RCC 7860 (cell line): ENCODE results near the gene SFMBT2.

Experiments used
- DNase-seq: peaks from one replicate; pipeline ENCODE4 v3.0.0-alpha.2; 2015; ENCODE audit warnings: low spot score
- FAIRE-seq: peaks from 2 replicates; lab custom pipeline; 2012; peaks lifted over from hg19 to GRCh38; lab: Jason Lieb, UNC

SFMBT2 gene

DNA sequence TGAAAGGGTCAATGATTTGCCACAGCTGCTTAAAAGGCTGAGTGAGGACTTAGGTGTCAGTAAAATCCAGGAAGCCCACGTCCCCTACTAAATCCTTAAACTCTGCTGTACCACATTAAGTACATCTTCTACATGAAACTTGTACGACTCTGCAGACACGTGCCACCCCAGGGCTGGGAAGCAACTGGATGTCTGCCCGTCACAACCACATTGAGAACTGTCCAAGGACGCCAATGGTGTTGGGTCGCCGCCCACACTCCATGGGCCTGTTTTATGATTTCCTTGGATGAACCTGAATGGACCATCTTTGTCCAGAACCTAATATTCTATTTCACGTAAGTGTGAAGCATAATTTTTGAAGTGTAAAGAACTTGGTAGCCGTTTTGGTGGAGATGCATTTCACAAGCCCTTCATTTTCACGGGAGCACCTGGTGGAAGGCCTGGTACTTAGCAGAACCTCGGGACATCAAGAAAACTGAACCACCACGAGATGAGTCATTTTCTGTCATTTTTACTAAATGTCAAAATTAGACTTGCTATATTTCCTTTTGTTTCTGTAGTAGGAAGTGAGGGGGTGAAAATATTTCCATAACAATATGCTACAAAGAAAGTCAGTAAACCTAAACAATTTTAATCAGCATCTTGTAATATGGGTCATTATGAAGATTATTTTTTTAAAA lies 134.9 kb downstream of the SFMBT2 start:
- no peak for FAIRE-seq

DNA sequence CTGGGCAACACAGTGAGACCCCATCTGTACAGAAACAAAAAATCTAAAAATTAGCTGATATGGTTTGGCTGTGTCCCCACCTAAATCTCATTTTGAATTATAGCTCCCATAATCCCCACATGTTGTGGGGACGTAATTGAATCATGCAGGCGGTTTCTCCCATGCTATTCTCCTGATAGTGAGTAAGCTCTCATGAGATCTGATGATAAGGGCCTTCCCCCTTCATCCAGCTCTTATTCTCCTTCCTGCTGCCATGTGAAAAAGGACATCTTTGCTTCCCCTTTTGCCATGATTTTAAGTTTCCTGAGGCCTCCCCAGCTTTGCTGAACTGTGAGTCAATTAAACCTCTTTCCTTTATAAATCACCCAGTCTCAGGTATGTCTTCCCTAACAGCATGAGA lies 136.5 kb downstream of the SFMBT2 start:
- no peak for FAIRE-seq

More for the DNA sequence above, 134.9 kb downstream of the SFMBT2 start:
- no peak for DNase-seq

DNA sequence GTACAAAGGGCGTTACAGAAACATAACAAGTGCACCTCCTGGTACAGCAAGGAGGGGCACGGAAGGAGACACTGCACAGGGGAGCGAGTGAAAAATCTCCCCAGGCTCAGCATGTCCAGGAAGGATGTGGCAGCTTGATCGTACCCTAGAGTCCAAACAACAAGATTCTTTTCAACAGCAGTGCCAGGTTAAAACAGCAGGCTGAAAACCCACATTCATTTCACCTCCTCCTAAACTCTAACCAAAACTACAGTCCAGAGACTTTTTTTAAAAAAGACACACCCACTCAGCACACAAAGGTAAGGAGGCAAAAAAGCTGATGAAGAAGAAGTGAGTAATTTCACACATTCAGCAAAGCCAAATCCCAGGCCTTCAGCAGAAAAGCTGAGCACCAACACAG lies 138.8 kb downstream of the SFMBT2 start:
- no peak for FAIRE-seq
- no peak for DNase-seq

More for the DNA sequence above, 136.5 kb downstream of the SFMBT2 start:
- no peak for DNase-seq

DNA sequence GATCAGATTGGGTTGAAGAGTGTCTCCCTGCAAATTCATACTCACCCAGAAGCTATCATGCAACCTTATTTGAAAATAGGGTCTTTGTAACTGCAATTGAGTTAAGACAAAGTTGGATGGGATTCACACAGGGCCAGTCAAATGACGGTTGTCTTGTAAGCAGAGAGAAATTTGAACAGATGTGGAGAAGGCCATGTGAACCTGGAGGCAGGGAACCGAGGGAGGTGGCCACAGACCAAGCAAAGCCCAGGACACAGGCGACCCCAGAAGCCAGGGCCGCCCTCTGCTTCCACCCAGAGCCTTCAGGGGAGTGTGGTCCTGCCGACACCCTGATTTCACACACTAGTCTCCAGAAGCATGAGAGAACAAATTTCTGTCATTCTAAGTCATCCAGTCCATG lies 140.8 kb downstream of the SFMBT2 start:
- DNase-seq: no peak
- FAIRE-seq: no peak

DNA sequence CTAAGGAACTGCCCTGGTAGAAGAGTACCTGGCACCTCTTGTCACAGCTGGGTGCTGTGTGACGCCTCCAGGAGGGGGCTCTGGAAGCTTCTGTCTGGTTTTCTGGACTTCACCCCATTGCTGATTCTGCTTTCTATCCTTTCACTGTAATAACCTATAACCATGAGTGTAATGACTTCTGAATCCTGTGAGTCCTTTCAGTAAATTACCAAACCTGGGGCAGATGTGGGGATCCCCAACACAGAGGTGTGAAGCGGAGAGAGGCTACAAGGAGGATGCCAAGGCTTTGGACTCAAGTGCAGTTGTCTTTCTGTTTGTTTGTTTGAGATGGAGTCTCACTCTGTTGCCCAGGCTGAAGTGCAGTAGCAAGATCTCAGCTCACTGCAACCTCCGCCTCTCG lies 143.7 kb downstream of the SFMBT2 start:
- FAIRE-seq (no peak), DNase-seq (no peak)

DNA sequence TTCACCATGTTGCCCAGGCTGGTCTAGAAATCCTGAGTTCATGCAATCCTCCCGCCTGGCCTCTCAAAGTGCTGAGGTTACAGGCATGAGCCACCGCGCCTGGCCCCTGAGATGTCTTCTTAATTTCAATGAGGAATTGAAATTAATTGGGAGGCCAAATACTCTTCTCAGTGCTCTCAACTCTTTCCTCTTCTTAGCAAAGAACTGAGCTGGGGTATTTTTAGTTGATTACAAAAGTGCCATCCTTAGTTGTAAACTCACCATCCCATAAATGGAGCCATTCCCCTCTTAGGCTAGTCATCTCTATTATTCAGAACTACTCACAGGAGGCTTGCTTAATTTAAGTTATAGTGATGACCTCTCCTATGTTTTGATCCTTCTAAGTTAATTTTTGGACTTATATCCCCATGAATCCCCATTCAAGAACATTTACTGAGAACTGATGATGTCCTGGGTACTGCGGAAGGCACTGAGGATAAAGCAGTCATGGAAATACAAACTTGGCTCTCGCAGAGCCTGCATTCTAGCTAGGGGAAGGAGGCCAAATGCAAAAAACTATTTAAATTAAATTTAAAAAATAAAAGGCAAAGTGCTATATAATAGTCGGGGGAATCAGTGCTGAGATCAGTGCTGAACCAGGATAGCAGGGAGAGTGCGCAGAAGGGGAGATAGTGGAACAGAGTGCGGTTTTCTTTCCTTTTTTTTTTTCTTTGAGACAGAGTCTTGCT lies 145.3 kb downstream of the SFMBT2 start:
- DNase-seq (no peak), FAIRE-seq (no peak)

DNA sequence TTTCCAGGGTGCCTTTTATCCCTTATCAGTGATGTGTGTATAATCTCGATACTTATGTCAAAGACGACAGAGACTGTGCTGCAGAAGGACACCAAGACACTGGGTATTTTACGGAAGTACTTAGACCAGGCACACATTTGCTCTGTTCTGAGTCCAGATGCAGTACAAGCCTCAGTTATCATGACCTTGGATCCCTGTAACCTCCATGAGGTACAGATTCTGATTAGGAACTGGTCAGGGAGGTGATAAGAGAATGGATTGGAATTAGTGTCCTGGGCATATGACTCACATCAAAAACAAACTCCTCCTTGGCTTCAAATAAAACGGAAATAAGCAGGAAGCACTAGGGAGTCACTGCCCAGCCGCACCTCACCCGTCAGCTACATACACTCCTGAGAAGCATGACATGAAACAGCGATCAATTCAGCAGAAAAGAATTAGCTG lies 146.5 kb downstream of the SFMBT2 start:
- no peak for DNase-seq
- FAIRE-seq: no peak

DNA sequence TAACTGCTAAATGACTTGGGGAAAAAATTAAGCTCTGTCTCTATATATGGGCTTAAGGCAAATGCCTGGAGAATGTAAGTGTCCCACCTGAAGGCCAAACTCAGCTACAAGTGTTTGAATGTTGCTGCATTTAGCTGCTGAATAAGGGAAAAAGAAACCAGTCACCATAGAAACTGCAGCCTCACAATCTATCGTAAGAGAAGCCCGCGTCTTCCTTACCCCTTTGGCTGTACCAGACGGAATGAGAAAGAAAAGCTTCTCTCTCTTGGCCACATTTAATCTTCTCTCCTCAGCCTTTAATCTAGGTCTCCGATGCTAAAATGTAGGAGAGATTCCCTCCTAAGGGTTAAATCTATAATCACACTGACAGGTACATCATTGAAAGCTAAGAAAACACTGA lies 147.2 kb downstream of the SFMBT2 start:
- no peak for FAIRE-seq
- DNase-seq: no peak

DNA sequence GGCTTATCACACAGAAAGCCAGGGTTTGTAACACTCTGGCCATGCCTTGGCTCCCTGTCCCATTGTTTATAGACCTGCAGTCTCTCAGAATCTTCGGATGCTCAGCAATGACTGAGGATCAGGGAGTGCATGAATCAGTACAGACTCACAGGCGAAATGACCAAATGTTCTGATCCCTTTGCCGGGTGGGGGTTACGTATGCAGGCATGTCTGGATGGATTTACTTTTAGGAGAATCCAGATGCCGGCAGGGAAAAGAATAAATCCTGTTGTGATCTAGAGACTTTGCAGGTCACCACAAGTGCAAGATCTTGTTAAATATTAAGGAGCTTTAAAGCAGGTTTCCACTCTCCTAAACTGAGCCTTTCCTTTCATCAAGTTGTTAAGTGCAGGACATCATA lies 149.5 kb downstream of the SFMBT2 start:
- no peak for DNase-seq
- FAIRE-seq: no peak

DNA sequence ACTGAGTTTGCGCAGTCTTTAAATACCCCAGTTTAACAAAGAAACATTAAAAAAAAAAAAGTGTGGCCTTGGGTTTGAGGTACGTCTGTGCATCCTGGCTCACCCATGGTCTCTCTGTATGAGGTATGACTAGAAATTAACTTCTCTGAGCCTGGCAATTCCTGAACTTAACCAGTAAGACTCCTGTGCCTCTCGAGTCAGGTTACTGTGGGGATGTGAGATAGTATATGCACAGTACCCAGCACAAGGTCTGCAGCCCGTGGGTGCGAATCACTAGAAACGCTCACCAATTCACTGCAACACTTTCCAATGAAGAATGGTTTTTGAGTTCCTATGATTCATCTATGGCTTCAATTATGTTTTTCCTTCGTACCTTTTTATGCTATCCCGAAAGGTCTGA lies 149.9 kb downstream of the SFMBT2 start:
- FAIRE-seq: no peak
- no peak for DNase-seq

DNA sequence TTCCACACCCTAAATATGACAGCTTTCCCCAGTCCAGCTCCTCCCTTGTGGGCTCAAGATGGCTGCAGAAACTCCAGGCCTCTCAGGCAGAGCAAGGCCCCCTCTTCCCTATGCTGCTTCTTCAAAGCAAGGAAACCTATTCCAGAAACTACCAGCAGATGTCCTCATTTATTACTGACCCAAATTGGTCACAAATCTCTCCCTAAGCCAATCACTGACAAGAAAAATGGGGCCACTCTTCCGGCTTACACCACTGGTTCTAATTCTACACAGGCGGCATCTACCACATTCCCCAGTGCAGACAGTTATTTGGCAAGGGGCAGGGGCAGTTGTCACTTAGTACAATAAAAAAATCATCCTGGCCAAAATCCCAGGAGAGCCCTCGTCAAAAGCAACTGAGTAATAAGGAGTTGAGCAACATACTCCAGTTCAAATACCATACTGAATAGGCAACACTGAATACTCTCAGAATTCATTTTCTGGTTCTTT lies 150.4 kb downstream of the SFMBT2 start:
- no peak for FAIRE-seq
- peak; percentile 42 for DNase-seq

DNA sequence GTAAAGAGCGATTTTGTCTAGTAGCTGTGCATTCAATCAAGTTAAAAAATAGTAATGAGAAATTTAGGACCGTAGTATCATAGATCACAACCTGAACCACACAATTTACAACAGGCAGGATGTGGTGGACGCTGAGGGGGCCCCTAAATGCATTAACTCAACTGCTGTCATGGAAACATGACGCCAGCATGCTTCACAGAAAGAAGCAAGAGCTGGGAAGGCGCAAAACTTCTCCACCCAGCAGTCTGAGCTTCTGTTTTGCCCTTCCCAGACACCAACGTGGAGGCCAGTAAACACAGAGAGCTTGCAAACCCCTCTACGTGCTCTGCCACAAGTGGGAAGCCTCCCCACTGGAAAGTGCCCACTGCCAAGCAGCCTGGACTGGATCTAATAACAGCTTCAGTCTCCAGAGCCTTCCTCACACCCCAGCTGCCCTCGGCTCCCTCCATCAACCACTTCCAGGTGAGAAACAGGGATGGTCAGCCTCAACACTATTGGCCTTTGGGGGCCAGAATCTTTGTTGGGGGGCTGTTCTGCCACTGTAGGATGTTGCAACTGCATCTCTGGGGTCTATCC lies 151.8 kb downstream of the SFMBT2 start:
- no peak for FAIRE-seq

DNA sequence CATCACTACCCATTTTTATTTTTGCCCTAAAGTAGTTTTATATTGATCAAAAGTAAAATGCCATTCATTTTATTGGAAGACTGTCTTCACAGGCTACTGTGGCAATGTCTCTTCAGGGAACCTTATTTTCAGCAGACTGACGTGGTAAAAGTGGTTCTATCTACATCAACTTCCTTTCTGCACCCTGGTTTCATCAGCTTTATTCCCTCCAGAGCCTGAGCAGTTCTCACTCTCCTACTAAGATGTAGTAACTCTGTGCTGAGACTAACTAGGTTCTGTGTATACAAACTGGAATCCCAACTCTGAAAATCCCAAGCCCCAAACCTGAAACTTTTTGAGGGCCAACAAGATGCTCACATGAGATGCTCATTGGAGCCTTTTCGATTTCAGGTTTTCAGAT lies 155.3 kb downstream of the SFMBT2 start:
- FAIRE-seq (no peak), DNase-seq (no peak)

More for the DNA sequence above, 151.8 kb downstream of the SFMBT2 start:
- DNase-seq: no peak

DNA sequence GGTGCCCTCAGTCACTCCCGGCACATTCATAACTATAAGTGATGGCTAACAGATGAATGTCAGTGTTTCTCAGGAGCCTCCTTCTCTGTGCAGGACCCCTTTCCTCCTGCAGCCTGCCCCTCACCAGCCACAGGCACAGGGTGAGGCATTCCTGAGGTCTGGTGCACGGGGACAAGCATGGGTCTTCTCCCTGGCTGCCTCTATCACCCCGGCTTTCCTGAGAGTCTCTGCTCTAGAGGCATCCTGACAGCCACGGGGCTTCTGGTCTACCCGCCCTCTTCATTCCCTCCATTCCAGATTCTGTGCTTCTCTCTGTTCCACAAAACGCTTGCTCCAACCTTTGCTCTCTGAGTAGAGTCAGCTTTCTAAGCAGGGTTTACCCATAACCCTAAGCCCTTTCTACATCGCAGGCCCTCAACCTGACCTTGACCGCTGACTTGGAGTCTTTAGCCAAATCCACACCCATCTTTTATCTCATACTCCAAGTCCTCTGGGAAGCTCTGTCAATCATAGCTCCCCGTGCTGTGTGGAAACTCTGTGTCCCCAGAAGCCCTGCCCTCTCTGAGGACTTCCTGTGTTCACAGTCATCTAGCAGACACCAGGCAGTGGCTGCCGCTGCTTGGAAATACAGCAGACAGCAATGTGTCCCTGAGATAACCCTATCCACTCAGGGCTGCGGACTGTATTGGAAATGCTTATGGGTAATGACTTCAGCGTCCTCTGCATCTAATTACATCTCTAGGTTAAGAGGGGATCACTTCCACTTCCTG lies 159.0 kb downstream of the SFMBT2 start:
- DNase-seq: no peak
- no peak for FAIRE-seq

DNA sequence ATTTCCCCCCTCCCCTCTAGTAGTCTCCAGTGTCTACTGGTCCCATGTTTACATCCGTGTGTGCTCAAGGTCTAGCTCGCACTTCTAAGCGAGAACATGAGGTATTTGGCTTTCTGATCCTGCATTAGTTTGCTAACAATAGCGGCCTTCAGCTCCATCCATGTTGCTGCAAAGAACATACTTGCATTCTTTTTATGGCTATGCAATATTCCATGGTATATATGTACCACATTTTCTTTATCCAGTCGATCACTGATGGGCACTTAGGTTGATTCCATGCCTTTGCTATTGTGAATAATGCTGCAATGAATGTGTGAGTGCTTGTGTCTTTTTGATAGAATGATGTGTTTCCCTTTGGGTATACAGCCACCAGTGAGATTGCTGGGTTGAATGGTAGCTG lies 160.6 kb downstream of the SFMBT2 start:
- no peak for FAIRE-seq
- DNase-seq: no peak

DNA sequence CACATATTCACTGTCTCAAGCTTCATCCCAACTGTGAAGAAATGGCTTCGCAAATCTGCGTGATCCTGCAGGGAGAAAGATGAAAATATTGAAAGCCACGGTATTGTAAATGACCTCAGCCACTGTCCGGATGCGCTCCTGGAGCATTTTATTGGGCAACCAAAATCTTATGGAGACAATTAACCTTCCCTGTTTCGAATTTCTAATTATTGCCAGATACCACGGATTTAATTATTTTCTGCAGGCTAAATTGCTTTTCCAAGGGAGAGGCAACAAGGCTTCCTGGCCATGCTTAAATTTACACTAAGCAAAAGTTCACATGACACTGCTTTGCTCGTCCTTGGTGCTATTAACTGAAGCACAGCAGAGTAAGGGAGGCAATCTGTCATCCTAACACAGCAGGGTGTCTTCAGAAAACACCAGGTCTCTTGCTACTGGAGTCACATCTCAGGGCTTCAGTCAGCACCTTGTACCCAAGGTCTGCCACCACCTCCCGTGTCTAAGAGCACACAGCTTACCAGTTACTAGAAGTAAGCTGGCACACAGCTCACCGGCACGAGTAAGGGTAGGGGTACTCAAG lies 162.2 kb downstream of the SFMBT2 start:
- DNase-seq: no peak
- FAIRE-seq: no peak

DNA sequence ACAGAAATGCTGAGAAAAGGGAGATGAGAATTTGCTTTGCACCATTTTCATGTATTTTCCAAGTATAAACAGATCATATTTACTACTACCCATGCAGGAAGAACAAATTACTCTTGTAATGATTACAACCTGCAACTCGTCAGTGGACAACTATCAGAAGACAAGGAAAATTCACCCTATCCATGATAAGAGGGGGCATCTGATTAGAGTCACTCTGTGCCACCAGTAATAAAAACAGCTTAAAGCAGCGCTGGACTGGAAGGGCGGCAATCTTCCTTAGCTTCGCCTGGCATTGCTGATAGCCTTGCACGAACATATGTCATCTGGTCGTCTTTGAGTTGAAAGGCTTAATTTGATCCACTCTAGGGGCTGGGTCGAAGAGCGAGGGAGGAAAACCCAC lies 162.7 kb downstream of the SFMBT2 start:
- DNase-seq: no peak
- FAIRE-seq: no peak

DNA sequence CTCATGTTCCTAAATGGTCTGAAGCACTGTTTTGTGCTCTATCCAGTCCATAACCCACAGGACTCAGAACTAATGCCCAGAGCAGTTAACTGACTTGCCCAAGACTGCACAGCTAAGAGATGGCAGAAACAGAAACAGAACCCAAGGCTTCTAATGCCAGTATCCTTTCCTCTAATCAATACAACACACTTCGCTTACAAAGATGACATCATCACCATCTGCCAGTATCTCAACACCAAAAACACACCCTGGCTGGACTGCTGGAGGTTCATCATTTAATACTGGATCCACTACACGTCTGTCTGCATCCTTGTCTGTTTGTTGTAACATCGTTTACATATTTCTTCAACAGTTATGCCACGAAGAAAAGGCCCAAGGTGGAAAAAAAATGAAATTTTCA lies 165.3 kb downstream of the SFMBT2 start:
- no peak for FAIRE-seq

DNA sequence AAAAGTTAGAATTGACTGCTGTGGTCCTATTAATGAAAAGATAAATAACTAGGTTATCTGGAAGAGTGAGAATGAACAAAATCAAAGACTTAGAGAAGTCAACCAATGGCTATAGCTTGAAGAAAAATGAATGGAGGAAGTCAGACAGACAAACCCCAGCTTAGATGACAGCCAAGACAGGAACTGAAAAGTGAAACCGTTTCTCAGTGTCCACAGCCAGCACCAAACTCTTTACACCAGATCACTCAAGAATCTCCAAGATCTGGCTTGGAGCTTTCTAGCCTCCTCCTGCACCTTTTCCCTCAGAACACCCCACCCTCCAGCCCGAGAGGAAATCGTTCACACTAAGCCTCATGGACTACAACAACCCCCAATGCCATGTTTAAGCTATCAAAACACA lies 167.0 kb downstream of the SFMBT2 start:
- no peak for FAIRE-seq
- DNase-seq: no peak

More for the DNA sequence above, 165.3 kb downstream of the SFMBT2 start:
- DNase-seq: no peak

DNA sequence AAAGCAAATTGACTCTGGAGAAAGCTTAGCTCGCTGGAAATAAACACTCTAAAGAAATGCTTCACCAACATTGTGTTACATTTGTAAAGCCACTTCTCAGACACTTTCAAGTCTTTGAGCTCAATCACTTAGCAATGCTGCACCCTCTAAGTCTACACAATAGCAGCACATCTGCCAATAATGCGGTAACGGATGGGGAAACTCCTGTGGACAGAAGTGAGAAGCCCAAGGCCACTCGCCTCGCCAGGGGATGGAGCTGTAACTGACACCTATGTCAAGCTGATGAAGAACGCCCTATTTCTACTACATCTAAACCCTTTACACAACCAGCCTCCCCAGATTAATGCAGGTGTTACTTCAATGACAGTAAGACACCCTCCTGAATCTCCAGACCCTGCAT lies 167.7 kb downstream of the SFMBT2 start:
- FAIRE-seq (no peak), DNase-seq (no peak)
